ENCODE data around the gene SETBP1.
"Not testable (repeated sequence)": the region's sequence is repeated elsewhere in the genome, so short reads cannot be mapped to it uniquely, and the experiment has no call there.

The SETBP1 gene

DNA sequence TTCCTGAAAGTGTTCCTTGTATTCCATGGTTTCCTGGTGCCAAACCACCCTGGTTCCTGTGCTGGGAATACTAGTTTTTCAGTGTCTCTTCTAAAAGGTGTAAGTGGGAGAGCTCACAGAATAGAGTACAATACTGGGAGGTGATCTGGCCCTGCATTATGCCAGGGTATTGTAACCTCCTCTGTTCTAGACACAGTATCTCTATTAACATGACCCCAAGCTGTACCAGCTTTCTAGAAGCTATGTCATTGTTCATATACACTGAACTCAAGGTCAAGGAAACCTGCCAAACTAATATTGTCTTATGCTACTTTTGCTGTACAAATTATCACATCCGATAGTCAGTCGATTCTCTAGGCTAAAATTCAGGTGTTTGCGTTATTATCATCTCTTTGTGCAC is 32.7 kb downstream of the SETBP1 start:
- no peak for FAIRE-seq
- DNase-seq (ENCODE audit: insufficient read length, low spot score) = no peak
- TF ChIP-seq, protein P1, sequence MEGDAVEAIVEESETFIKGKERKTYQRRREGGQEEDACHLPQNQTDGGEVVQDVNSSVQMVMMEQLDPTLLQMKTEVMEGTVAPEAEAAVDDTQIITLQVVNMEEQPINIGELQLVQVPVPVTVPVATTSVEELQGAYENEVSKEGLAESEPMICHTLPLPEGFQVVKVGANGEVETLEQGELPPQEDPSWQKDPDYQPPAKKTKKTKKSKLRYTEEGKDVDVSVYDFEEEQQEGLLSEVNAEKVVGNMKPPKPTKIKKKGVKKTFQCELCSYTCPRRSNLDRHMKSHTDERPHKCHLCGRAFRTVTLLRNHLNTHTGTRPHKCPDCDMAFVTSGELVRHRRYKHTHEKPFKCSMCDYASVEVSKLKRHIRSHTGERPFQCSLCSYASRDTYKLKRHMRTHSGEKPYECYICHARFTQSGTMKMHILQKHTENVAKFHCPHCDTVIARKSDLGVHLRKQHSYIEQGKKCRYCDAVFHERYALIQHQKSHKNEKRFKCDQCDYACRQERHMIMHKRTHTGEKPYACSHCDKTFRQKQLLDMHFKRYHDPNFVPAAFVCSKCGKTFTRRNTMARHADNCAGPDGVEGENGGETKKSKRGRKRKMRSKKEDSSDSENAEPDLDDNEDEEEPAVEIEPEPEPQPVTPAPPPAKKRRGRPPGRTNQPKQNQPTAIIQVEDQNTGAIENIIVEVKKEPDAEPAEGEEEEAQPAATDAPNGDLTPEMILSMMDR (IDR thresholded peaks at IDR 0.05; ENCODE audit: insufficient read depth, missing control alignments) = no peak

DNA sequence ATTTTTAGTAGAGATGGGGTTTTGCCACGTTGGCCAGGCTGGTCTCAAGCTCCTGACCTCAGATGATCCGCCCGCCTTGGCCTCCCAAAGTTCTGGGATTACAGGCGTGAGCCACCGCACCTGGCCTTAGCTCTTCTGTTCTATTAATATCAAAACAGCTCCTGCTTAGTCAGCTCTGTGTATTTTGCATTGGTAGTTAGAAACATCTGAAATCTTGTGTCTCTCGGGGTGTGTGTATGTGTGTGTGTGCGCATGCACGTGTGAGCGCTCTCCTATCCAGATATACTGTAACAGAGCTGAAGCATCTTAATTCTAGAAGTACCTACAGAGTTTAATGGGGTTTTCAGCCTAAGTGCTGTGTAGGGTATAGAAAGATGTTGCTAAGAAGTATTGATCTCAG is 33.7 kb downstream of the SETBP1 start:
- no peak for DNase-seq (ENCODE audit: insufficient read length, low spot score)
- TF ChIP-seq, protein P1 (IDR thresholded peaks at IDR 0.05; ENCODE audit: insufficient read depth, missing control alignments) = no peak
- no peak for FAIRE-seq

DNA sequence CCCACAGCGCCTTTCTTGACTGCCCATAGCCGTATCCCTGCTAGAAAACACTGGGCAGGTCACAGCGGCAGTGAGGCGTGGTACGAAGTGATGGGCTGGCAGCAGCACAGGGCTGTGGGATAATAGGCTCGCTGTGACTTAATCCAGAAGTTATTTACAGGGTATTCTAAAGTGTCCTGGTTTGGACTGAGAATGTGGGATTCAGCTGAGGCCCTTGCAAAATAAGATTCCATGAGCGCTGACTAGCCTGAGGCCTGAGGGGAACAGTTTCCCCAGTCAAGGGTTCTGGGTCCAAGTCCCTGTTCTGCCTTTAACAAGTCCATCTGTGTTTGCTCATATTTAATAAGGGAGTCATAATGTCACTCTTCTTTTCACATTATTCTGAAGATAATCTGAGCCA is 34.6 kb downstream of the SETBP1 start:
- DNase-seq (ENCODE audit: insufficient read length, low spot score) (no peak), FAIRE-seq (no peak)
- TF ChIP-seq, protein P1 (IDR thresholded peaks at IDR 0.05; ENCODE audit: insufficient read depth, missing control alignments) = no peak

DNA sequence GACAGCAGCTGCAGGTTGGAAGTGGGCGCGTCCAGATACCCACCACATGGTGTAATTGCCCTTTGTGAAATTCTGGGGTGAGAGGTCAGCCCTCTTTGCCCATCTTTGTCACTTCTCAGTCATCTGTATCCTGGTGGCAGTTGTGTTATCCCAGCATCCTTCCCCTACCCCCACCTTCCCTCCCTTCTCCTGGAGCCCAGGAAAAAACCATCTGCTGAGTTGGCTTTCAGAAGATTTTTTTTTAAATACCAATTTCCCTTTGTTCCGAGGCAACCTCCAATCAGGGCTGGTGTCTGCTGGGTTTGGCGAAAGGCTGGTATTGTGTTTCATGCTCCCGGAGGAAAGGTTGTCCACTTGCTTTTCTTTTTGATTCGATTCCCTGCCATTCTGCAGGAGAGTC is 35.2 kb downstream of the SETBP1 start:
- DNase-seq (ENCODE audit: insufficient read length, low spot score) = no peak
- TF ChIP-seq, protein P1 (IDR thresholded peaks at IDR 0.05; ENCODE audit: insufficient read depth, missing control alignments) = no peak
- no peak for FAIRE-seq

DNA sequence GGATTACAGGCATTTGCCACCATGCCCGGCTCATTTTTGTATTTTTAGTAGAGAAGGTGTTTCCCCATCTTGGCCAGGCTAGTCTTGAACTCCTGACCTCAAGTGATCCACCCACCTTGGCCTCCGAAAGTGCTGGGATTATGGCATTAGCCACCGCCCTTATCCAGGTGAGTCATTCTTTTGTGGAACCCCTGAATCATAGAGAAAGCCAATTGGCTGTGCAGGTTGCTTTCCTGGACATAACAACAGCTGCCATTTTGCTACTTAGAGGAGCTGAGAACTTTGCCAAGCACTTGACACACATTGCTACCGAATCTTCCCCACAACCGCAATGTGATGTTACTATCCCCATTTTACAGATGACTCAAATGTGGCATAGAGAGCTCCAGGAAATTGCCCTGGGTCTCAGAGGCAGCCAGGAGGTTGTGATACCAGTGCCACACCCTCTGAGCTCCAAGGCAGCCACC is 36.0 kb downstream of the SETBP1 start:
- no peak for FAIRE-seq
- TF ChIP-seq, protein P1 (IDR thresholded peaks at IDR 0.05; ENCODE audit: insufficient read depth, missing control alignments) = no peak
- no peak for DNase-seq (ENCODE audit: insufficient read length, low spot score)

DNA sequence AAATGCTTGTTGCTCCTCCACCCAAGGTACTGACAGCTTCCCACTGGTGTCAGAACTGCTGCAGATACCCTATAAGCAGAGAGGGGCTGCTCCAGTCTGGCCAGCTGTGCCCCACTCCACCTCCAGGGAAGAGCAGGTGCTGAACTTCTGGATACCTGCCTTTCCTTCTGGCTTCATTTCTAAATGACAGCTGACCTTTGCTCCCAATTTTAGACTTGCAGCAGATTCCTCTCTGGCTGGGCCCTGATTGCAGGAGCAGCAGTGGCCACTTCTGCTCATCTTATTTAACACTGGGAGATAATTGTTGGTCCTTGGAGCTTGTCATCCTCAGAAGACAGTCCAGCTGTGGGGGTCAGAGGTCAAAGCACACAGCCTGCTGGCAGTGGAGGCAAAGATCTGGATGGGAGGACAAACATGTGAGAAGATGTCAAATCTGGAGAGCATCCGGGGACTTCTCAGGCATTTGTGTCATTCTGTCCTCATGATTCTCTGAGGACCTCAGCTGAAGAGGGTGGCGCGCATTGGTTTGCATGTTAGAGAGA is 38.9 kb downstream of the SETBP1 start:
- FAIRE-seq (no peak), DNase-seq (ENCODE audit: insufficient read length, low spot score) (no peak)
- TF ChIP-seq, protein P1 (IDR thresholded peaks at IDR 0.05; ENCODE audit: insufficient read depth, missing control alignments) = no peak

DNA sequence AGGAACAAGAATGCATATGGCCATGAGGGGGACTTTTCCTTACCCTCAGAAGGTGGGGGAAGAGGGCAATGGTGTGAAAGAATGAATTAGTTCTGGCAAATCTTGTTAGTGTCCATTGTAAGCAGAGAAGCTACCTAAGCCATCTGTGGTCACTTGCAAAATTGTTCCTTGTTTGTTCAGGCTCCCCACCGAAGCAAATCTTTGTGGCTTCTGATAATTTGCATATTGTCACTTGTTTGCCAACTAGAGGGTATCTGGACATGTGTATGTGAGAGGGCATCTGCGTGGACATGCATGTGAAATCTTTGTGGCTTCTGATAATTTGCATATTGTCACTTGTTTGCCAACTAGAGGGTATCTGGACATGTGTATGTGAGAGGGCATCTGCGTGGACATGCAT is 41.1 kb downstream of the SETBP1 start:
- not testable (repeated sequence) for DNase-seq (ENCODE audit: insufficient read length, low spot score); FAIRE-seq

DNA sequence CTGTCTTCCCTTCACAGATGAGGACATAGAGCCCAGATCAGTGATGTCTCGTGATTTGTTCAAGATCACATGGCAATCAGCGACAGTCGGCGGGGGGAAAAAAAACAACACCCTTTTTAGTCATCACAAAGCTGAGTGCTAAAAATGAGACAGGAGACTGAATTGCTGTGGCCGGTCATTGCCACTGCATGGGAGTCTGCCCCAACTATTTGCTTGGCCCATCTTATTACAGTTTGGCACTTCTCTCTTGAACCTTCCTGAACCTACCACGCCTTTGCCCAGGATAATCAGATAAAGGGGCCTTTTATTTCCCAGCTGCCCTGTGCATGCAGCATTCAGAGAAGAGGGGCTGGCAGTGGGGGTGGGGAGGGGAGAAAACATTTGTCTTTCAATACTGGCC is 42.7 kb downstream of the SETBP1 start:
- FAIRE-seq (no peak), DNase-seq (ENCODE audit: insufficient read length, low spot score) (no peak)
- TF ChIP-seq, protein P1 (IDR thresholded peaks at IDR 0.05; ENCODE audit: insufficient read depth, missing control alignments) = no peak
